ENCODE data around the gene SH2D5. TPM values are rescaled to one million over a fixed set of nuclear protein-coding genes. Genes with fewer than 3 reads are reported as not detected.

SH2D5 gene
- total RNA-seq, 2 donors from 2014 or later = 0.14 to 0.19 TPM

DNA sequence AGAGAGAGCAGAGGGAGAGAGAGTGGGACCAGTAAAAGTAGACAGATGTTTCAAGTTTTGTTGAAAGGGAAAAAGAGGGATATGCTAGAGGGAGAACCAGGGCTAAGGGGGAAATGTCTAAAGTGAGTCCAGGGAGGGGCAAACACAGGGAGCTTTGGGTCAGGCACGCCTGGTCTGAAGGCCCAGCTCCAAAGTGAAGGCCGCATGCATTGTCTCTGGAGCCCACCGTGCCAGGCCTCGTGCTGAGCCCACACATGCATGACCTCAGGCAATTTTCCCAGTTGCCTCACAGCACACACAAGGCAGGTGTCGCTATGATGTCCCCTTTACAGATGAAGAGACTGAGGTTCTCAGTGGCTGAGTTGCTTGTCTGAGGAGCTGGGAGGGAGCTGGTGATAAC lies 30.7 kb downstream of the SH2D5 start:
- peaks cover 0 to 4% of the 10 kb centered on the region in 2 donors for H3K27me3 Mint-ChIP-seq
- no peaks in the 10 kb centered on the region for H3K36me3 Mint-ChIP-seq
- no peak overlapping the region for H3K27ac Mint-ChIP-seq
- ATAC-seq (no peak), DNase-seq (ENCODE audit: low spot score) (no peak)
- H3K9me3 Mint-ChIP-seq = no peaks in the 10 kb centered on the region
- no peak overlapping the region for H3K4me3 Mint-ChIP-seq
- no peaks in the 10 kb centered on the region for H3K4me1 Mint-ChIP-seq (ENCODE audit: low read depth in 2 of 2)

DNA sequence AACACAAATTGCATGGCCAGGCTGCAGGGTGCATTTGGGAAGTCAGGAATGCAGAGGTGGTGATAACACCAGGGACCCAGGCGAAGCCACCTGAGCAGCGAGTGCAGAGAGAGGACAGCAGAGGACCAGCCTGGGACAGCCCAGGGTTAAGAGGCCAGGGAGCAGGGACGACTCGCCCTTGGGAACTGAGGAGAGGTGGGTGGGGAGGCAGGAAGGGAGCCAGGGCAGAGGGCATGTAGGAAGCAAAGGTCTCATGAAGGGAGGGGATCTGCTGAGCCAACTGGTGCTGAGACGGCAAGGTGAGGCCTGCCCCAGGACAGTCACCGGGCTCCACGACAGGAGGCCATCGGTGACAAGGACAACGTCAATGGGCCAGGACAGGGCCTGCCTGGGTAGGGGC lies 31.1 kb downstream of the SH2D5 start:
- DNase-seq (ENCODE audit: low spot score) = no peak
- no peaks in the 10 kb centered on the region for H3K36me3 Mint-ChIP-seq
- peaks cover 0 to 4% of the 10 kb centered on the region in 2 donors for H3K27me3 Mint-ChIP-seq
- H3K27ac Mint-ChIP-seq = no peak overlapping the region
- no peak overlapping the region for H3K4me3 Mint-ChIP-seq
- H3K4me1 Mint-ChIP-seq (ENCODE audit: low read depth in 2 of 2) = peaks cover 0 to under 1% of the 10 kb centered on the region in 2 donors
- ATAC-seq = no peak
- H3K9me3 Mint-ChIP-seq = no peaks in the 10 kb centered on the region

DNA sequence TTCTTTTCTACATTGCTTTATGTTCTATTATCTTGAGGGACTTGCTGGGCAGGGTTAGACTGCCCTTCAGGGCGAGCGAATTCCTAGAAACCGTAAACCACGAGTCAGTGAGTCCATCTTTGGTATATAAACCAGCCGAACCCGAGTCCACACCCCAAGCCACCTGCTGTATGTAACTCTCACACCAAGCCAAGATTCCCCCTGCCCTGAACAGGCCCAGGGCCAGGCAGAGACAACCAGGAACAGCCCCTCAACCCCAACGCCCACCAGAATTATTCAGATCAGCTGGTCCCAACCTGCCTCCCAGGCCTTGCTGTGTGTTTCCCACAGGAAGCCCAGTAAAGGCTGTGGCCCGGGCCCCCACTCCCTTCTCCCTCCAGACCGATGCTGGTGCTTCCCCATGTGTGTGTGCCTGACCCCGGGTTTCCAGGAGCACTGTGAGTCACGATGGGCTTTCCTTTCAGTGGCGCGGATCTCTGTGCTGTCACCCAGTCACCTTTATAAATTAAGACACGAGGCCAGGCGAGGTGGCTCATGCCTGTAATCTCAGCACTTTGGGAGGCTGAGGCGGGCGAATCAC lies 31.8 kb downstream of the SH2D5 start:
- Mint-ChIP-seq H3K36me3 (no peaks in the 10 kb centered on the region), H3K4me1 (ENCODE audit: low read depth in 2 of 2) (peaks cover 5 to 7% of the 10 kb centered on the region in 2 donors), H3K9me3 (no peaks in the 10 kb centered on the region), H3K27ac (no peak overlapping the region), H3K27me3 (peaks cover 0 to 4% of the 10 kb centered on the region in 2 donors), H3K4me3 (no peak overlapping the region)
- DNase-seq (ENCODE audit: low spot score) = peak; percentile 58
- no peak for ATAC-seq

DNA sequence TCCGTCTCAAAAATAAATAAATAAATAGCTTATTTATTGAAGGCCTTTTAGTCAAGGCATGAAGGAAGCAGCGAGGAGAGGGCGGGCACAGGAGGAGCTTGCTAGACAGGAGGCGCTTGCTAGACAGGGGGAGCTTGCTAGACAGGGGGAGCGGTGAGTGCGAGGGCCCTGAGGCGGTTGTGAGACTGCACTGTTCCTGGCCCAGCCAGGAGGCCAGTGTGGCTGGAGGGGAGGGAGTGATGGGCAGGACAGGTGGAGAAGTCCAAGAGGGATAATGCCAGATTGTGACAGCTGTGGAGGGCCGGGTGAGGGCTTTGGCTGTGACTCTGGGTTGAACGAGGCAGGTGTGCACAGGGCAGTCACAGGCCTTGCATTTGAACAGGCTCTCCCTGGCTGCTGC lies 32.9 kb downstream of the SH2D5 start:
- DNase-seq (ENCODE audit: low spot score) (no peak), ATAC-seq (no peak)
- Mint-ChIP-seq H3K27me3 (peaks cover 0 to 7% of the 10 kb centered on the region in 2 donors), H3K4me3 (no peak overlapping the region), H3K36me3 (no peaks in the 10 kb centered on the region), H3K4me1 (ENCODE audit: low read depth in 2 of 2) (peaks cover 5 to 7% of the 10 kb centered on the region in 2 donors), H3K27ac (no peak overlapping the region), H3K9me3 (no peaks in the 10 kb centered on the region)

DNA sequence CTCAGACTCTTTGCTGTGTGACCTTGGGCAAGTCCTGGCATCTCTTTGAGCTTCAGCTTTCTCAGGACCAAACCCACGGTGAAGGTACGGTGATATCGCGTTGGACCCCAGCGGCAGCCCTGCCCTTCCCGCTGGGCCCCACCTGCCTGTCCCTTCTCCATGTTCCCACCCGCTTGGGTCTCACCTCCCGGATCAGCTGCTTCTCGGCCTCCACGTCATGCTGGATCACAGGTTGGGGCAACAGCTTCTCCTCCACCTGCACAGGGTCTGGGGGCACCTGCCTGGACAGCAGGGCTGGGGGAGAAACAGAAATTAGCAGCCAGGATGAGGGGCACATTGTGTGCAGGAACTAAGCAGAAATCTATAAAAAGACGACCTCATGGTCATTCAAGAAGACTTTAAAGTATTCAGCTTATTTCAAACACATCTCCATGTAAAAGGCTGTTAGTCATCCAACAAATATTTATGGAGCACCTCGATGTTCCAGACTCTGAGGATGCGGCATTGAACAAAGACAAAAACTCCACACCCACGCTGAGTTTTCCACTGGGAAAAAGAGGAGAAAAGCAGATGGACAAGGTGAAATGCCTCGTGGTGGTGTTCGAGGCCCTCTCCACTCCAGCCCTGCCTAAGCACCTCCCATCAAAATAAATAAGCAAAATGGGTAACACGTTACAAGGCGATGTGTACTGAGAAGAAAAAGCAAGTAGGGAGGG lies 34.1 kb downstream of the SH2D5 start:
- H3K4me3 Mint-ChIP-seq = no peak overlapping the region
- DNase-seq (ENCODE audit: low spot score) (no peak), ATAC-seq (no peak)
- H3K9me3 Mint-ChIP-seq = no peaks in the 10 kb centered on the region
- H3K4me1 Mint-ChIP-seq (ENCODE audit: low read depth in 2 of 2) = peaks cover 5 to 7% of the 10 kb centered on the region in 2 donors
- no peaks in the 10 kb centered on the region for H3K36me3 Mint-ChIP-seq
- no peak overlapping the region for H3K27ac Mint-ChIP-seq
- H3K27me3 Mint-ChIP-seq = peaks cover 0 to 7% of the 10 kb centered on the region in 2 donors

DNA sequence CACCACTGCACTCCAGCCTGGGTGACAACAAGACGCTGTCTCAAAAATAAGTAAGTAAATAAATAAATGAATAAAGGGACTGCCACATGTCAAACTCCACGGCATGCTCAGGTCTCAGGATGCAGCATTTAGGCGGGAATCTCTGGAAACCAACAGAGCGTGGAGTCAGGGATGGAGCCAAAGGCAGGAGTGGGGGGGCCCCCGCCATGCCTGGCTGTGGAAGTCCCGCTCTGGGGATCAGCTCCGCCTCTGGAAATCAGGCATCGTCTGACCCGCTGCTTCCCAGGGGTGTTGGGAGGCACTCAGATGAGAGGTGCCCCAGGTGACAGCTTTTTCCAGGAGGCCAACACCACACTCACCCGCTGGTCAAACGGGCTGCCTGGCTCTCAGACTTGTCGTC lies 34.9 kb downstream of the SH2D5 start:
- no peak overlapping the region for H3K27ac Mint-ChIP-seq
- H3K27me3 Mint-ChIP-seq = peaks cover 0 to 3% of the 10 kb centered on the region in 2 donors
- H3K9me3 Mint-ChIP-seq = no peaks in the 10 kb centered on the region
- no peak overlapping the region for H3K4me3 Mint-ChIP-seq
- ATAC-seq (no peak), DNase-seq (ENCODE audit: low spot score) (no peak)
- peaks cover 5 to 7% of the 10 kb centered on the region in 2 donors for H3K4me1 Mint-ChIP-seq (ENCODE audit: low read depth in 2 of 2)
- H3K36me3 Mint-ChIP-seq = no peaks in the 10 kb centered on the region

DNA sequence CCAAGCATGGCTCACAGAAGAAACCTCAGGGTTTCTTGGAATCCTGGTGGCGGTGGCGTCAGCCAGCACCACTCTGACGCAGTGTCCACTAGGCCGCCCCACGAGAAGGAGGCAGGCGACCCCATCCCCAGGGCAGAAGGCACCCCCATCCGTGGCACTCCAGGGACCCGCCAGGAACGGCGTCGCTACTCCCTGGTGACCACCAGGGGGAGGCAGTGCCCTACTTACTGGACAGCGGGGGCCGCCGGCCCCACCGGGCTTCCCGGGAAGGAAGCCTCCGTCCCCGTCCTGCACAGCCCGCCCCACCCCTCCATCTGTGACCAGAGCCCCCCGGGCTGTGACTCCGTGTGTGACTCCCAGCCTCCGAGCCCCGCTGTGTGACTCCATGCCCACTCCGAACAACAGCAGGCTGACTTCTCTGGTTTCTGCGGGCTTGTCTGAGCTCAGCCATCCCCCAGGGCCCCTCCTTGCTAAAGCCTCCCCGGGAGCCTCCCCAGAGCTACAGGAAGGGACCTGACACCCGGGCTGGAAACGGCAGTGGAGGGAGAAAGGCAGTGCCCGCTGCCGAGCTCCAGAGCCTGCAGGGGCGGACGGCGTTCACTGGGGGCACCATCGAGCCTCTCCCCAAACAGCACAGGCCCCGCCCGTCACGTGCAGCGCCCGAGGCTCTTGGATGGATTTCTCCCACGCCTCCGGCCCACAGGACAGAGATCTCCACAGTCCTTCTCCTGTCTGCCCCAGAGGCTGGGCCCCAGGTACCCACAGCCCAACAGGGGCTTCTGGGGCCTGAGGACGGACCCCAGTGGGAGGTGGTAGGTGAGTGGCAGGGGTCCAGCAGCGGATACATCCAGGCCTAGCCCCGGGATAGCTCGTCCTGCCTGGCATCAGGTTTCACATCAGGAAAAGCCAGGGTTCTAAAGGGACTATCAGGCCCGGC lies 35.8 kb downstream of the SH2D5 start:
- Mint-ChIP-seq H3K36me3 (no peaks in the 10 kb centered on the region), H3K27ac (peak overlapping the region; percentile 25 to 28), H3K27me3 (peaks cover 0 to 3% of the 10 kb centered on the region in 2 donors), H3K4me1 (ENCODE audit: low read depth in 2 of 2) (peaks cover 5 to 7% of the 10 kb centered on the region in 2 donors), H3K4me3 (peak overlapping the region; percentile 84), H3K9me3 (no peaks in the 10 kb centered on the region)
- DNase-seq (ENCODE audit: low spot score) = peak; percentile 81
- peak; percentile 83 to 92 for ATAC-seq

DNA sequence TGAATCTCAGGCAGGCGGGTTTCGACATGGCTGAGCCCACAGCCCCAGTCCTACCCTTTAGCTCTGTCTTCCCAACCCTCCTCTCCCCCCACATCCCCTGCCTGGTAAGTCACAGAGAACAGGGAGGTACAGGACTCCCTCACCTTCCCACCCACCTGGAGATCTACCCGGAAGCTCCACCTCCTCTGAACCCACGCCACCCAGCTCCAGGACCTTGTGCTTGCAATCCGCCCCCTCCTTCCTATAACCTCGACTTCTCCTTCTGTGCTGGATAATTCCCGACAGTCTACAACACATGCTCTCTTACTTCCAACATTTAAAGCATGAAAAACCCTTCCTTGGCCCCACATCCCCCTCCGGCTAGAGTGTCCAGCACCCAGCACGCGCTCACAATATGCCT lies 37.0 kb downstream of the SH2D5 start:
- H3K27me3 Mint-ChIP-seq = peaks cover 0 to 3% of the 10 kb centered on the region in 2 donors
- peak overlapping the region in 1 of 2 donors; percentile 28 for H3K27ac Mint-ChIP-seq
- ATAC-seq = no peak

DNA sequence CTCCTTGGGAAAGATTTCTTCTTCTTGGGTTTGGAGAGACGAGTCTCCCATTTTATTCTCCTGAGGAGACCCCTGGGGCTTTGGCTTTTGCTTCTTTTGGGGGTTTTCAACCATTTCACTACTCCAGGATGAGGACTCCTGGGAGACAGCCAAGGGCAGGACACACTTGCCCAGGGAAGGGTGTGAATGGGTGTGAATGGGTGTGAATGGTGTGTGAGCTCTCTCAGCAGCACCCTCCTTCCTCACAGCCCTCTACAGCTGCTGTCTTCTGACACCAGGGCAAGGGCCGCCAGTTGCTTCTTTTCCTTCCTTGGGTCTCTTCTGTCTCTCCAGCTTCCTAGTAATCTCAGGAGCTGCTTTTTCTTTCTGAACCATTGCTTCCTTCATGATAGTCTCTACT lies 38.9 kb downstream of the SH2D5 start:
- Mint-ChIP-seq H3K27me3 (peaks cover 0 to 3% of the 10 kb centered on the region in 2 donors), H3K36me3 (no peaks in the 10 kb centered on the region), H3K27ac (no peak overlapping the region), H3K4me3 (no peak overlapping the region), H3K9me3 (no peaks in the 10 kb centered on the region), H3K4me1 (ENCODE audit: low read depth in 2 of 2) (peaks cover 5 to 7% of the 10 kb centered on the region in 2 donors)
- DNase-seq (ENCODE audit: low spot score) = no peak
- ATAC-seq = no peak

More for the DNA sequence above, 37.0 kb downstream of the SH2D5 start:
- H3K9me3 Mint-ChIP-seq = no peaks in the 10 kb centered on the region
- peaks cover 5 to 7% of the 10 kb centered on the region in 2 donors for H3K4me1 Mint-ChIP-seq (ENCODE audit: low read depth in 2 of 2)
- DNase-seq (ENCODE audit: low spot score) = no peak
- H3K36me3 Mint-ChIP-seq = no peaks in the 10 kb centered on the region
- peak overlapping the region; percentile 84 for H3K4me3 Mint-ChIP-seq

DNA sequence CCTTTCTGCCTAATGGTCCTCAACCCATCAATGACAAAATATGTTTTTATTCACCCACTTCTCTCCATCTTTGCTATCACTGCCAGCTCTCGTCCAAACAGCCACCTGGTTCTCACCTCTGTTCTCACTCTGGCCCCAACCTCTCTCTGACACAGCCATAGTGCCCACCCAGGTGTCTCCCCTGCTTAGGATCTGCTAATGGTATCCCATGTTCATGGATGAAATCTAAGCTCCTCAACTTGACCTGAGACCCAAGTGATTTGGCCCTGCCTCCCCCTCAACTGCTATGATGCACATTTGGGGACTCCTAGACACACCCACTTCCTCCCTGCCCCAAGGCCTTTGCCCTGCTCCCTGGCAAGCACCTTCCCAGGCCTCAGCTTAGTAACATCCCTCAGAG lies 40.6 kb downstream of the SH2D5 start:
- no peak for ATAC-seq

DNA sequence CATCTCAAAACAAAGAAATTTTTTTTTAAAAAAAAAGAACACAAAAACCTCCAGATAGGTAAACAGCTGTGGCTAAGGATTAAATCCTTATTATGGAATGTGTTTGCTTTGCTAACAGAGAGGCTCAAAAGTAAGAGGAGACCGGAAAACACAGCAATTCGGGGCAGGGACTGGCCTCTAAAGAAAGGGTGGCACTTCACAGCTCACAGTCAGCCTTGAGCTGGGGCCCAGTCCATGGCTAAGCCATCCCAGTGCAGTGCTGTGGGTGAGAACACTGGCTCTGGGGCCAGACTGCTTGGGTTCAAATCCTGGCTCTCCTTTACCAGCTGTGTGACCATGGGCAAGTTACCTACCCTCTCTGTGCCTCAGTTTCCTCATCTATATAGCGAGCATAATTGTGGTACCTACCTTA lies 42.9 kb downstream of the SH2D5 start:
- no peak overlapping the region for H3K4me3 Mint-ChIP-seq
- no peaks in the 10 kb centered on the region for H3K4me1 Mint-ChIP-seq (ENCODE audit: low read depth in 2 of 2)
- H3K36me3 Mint-ChIP-seq = no peaks in the 10 kb centered on the region
- no peak overlapping the region for H3K27ac Mint-ChIP-seq
- DNase-seq (ENCODE audit: low spot score) (no peak), ATAC-seq (no peak)
- peaks cover 0 to 5% of the 10 kb centered on the region in 2 donors for H3K27me3 Mint-ChIP-seq
- no peaks in the 10 kb centered on the region for H3K9me3 Mint-ChIP-seq

More for the DNA sequence above, 40.6 kb downstream of the SH2D5 start:
- Mint-ChIP-seq H3K27me3 (peaks cover 0 to 3% of the 10 kb centered on the region in 2 donors), H3K9me3 (no peaks in the 10 kb centered on the region), H3K4me3 (no peak overlapping the region), H3K27ac (no peak overlapping the region), H3K36me3 (no peaks in the 10 kb centered on the region), H3K4me1 (ENCODE audit: low read depth in 2 of 2) (peaks cover 5 to 7% of the 10 kb centered on the region in 2 donors)
- no peak for DNase-seq (ENCODE audit: low spot score)

DNA sequence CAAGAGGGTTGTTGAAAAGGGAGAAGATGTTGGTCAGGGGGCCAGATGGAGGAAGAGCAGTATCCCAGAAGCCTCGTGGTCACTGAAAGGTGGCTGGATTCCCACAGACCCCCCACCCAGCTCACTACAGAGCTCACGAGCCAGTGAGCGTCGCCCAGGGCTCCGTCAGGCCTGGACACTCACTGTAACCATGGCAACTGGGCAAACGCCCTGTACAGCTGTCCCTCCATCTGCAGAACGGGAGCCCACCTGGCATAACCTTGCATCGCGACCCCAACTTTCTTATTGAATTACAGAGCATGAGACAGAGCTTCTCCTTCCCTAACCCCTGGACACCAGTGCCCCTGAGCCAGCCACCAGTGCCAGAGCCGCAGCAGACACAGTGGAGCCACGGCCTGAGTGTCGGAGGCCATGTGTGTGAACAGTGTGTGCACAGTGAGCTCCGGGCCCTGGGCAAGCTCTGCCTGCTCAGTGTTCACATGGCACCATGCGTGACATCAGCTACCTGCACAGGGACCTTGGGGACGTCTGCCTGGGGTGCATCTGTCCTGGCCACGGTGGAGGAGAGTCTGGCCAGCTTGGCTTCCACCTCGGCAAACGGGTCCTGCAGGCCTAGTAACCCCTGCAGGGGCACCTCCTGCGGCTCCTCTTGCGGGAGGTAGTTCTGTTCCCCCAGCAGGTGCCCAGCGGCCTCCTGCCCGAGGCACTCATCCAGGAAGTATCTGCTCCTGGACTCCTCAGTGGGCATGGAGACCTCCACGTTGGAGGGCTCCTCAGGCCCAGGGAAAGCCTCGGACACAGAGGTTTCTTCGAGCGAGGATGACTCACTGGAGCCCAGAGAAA lies 45.4 kb downstream of the SH2D5 start:
- Mint-ChIP-seq H3K27ac (no peak overlapping the region), H3K4me3 (no peak overlapping the region), H3K9me3 (no peaks in the 10 kb centered on the region), H3K27me3 (peaks cover 0 to 7% of the 10 kb centered on the region in 2 donors), H3K4me1 (ENCODE audit: low read depth in 2 of 2) (no peaks in the 10 kb centered on the region), H3K36me3 (no peaks in the 10 kb centered on the region)
- DNase-seq (ENCODE audit: low spot score) (no peak), ATAC-seq (no peak)

DNA sequence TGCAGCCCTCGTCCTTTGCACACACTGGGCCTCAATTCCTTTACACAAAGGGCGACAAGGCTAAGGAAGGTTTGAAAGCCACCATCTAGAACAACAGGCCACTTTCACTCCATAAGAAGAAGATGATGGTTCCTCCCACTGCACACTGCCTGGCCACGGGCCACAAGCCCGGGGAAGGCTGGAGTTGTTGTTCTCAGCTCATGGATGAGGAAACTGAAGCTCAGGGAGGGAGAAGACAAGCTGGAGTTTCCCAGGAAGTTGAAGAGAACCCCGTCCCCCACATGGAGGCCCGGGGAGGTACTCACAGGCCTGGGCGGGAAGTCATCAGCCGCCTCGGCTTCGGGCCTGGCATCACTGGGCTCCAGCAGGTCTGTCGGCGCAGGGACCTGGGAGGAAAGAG lies 46.8 kb downstream of the SH2D5 start:
- H3K36me3 Mint-ChIP-seq = no peaks in the 10 kb centered on the region
- H3K27me3 Mint-ChIP-seq = peaks cover 2 to 10% of the 10 kb centered on the region in 2 donors
- H3K9me3 Mint-ChIP-seq = no peaks in the 10 kb centered on the region
- no peak for ATAC-seq
- DNase-seq (ENCODE audit: low spot score) = no peak
- no peak overlapping the region for H3K4me3 Mint-ChIP-seq
- no peak overlapping the region for H3K27ac Mint-ChIP-seq
- no peaks in the 10 kb centered on the region for H3K4me1 Mint-ChIP-seq (ENCODE audit: low read depth in 2 of 2)
